GM18517 (cell line): ENCODE measurements around the gene SRSF12.

Experiments used
- ATAC-seq: cut with Tn5 transposase; IDR thresholded peaks from one replicate; pipeline ENCODE4 v1.9.1; 2021; ENCODE audit warnings: mild to moderate bottlenecking, moderate library complexity; ENCODE audit not compliant: unreplicated experiment

Gene SRSF12

GRCh38 chr6:89117211-89118108 is at the start of gene SRSF12:
Gene SRSF12 (minus strand): TSS chr6:89118071. CDS start chr6:89117887, 184 bp downstream.
- ATAC-seq = peak; percentile 52

- no peak for ATAC-seq
These were observed 44.1 kb upstream of the SRSF12 start for GRCh38 chr6:89162047-89162371.

DNA sequence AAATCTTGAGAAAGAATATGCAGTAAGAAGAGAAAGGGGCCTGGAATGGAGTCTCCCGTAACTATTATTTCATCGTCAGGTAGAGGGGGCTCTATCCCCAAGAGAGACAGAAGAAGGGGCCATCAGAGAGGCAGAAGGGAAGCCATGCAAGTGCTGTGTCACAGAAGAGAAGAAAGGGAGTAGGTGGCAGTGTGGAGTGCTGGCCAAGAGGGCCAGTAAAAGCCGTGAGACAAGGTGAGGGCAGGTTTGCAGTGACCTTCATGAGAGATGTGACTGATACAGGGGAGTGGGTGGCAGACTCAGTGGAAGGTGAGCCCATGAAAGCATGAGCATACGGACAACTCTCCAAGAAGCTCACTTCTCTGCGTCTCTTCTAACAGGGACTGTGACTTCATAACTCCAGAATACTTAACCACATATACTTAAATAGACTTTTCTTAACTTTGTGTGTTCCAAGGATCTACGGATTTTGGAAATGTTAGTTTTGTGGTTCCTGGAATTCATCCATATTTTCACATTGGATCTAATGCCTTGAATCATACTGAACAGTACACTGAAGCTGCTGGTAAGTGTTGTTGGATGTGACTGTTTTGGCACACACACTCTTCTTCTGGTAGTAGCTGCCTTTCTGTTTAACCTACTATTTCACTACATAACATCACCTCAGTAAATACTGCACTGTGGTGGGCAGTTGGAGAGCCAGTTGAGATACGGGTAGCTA is 43.6 kb upstream of the SRSF12 start:
- no peak for ATAC-seq

DNA sequence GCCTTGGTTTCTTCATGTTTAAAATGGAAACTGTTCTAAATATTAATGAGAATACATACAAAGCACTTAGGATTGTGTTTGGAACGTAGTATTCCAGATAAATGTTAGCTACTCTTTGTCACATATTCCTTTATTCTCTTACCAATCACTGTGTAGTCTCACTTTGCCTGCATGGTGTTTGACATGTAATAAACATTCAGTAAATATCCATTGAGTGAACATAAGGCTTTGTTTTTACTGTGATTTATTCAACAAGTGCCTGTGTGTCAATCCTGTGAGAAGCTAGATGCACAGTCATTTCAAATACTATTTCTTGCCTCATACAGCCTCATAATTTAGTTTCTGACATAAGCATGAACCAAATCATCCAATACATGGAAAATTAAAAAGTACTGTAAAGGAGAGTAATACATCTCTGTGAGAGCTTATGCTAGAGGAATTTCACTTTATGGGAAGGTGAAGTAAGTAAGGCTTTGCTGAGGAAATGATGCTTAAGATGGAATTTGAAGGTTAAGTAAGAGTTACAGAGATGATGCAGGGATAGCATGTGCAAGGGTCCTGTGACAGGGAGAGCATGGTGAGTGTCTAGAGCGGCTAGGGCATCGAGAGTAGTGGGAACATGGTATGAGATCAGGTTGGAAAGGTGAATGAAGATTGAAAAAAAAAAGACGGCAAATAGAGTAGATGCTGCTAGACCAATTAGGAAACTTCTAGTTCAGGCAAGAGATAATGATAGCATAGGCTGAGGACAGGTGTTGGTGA is 42.6 kb upstream of the SRSF12 start:
- ATAC-seq = no peak

GRCh38 chr6:89154131-89154530 is 36.3 kb upstream of the SRSF12 start:
- ATAC-seq = no peak

DNA sequence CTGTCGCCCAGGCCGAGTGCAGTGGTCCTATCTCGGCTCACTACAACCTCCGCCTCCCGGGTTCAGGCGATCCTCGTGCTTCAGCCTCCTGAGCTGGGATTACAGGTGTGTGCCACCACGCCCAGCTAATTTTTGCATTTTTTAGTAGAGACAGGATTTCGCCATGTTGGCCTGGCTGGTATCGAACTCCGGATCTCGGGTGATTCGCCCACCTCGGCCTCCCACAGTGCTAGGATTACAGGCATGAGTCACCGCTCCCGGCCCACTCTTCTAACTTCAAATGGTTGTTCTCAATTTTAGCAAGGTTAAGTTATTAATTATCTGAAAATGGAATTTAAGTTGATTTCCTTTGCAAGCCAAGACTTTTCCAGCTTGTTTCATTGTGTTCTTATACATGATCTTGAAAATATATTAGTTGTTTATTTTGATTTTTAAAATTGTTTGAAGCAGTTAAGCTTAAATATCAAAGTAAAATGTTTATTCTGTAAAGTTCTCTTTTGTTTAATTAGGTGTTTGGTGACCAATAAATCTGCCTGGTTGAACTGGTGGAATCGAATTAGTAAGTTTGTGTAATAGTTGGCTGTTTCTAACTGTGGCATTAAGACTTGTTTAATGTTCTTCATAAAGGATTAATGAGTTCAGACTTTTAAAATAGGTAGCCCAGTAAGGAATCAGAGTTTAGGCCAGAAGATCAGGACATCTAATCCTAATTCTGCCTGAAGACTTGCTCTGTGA is 30.3 kb upstream of the SRSF12 start:
- no peak for ATAC-seq

GRCh38 chr6:89146718-89147700 is 29.1 kb upstream of the SRSF12 start:
- ATAC-seq = peak; percentile 27

DNA sequence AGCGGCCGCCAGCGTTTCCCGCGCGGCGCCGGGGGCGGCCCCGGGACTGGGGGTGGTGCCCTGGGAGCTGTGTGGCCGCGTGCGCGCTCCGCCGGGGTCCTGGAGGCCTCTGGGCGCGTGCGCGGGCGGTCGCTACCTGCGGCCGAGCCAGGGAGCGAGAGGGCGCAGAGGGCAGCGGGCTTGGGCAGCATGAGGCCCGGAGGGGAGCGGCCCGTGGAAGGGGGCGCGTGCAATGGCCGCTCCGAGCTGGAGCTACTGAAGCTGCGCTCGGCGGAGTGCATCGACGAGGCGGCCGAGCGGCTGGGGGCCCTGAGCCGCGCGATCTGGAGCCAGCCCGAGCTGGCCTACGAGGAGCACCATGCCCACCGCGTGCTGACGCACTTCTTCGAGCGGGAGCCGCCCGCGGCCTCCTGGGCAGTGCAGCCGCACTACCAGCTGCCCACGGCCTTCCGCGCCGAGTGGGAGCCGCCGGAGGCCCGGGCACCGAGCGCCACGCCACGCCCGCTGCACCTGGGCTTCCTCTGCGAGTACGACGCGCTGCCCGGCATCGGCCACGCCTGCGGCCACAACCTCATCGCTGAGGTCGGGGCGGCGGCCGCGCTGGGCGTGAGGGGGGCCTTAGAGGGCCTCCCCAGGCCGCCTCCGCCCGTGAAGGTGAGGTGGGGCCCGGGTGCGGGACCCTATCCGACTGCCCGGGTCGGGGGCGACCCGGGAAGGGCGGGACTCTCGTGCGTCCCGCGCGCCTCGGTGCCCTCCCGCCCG is 28.3 kb upstream of the SRSF12 start, which contains the start of gene PM20D2:
TSS of gene PM20D2 (plus strand) at position 100 of the 762 bp plus-strand sequence. CDS start at position 190, 90 bp downstream.
- peak; percentile 54 for ATAC-seq

DNA sequence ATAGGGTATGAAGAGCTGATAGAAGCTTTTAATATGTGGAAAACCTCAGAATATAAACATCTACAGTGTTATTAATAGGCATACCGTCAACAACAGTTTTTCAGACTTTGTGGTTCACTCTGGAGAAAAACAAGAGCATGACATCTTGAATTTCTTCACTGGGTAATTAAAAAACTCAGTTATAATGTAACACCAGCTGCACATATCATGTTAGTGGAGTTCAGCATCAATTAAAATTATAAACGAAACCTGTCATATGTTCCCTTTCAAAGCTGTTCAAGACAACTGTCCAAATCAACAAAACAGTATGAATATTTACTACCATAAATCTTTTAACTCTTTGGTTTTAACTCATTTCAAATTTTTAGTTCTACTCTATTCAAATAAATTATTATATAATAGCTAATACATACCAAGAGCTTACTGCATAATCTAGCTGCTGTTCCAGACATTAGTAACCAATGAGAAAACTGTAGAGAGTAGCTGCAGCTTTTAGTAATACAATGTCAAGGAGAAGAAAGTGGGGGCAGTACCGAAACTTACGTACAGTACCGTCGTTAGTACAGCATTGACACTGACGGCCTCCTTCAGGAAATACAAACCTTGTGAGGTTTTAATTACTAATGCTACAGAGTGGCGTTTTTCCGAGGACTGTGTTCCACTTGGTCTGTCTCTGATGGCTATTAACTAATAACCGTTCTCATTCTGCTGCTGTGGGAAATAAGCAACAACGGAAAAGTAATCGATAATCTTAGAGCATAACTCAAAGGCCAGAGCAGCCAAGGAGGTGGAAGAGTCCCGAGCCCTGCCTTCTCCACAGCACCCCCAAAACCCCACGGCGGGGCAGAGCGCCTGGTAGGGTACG is 27.5 kb upstream of the SRSF12 start:
- peak; percentile 58 for ATAC-seq

GRCh38 chr6:89144354-89144906 is 26.6 kb upstream of the SRSF12 start:
- peak; percentile 47 for ATAC-seq

DNA sequence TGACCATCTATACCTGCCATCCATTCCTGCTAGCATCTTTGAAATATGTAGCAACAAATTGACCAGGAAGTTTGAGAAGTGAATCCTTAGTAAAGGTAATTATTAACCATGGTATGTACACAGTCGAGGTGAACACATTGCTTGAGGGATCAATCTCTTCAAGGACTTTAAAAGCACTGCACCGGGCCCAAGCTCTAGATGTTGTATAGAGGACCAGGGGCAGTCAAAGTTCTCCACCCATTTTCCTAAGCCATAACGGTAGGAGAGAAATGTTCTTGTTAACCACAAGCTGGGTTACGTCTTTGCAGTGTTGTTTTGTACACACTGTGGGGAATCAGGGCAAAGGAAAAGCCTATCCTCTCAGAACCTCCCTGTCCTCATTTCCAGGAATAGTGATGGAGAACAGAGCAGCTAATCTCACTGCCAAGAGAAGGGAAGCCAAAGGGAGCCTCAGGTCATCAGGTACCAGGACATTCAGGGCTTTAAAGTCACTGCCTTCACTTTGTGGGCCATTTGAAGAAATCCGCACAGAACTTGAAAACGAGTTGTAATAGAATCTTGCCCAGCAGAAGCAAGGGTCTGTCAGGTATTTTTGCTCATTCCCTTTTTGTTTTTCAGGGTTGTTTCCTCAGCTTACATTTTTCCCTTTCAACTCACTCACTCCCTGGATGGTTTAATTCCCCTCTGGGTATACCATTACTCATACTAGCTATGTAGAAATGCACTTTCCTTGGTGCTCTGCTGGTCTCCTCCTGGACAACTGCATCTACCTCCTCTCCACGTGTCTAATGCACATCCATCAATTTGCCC is 22.7 kb upstream of the SRSF12 start:
- ATAC-seq = no peak

- no peak for ATAC-seq
These were observed 21.9 kb upstream of the SRSF12 start for GRCh38 chr6:89139509-89140346.

DNA sequence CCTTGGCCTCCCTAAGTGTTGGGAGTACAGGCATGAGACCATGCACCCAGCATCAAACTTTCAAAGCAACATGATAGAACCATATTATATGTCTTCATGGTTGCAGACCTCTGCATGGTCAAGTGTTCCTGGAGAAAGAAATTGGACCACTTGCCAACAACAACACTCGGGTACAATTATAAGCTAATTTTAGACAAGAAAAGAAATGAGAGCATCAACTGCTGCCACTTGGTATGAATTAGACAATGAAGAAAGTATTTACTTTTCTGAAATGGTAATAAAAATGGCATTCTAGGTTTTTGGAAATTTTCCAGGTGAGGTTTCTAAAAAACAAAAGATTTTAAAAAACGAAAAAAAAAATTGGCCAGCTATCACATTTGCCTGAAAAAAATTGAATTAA is 20.3 kb upstream of the SRSF12 start:
- no peak for ATAC-seq

- ATAC-seq = no peak
These were observed 16.9 kb upstream of the SRSF12 start for GRCh38 chr6:89134723-89135122.

DNA sequence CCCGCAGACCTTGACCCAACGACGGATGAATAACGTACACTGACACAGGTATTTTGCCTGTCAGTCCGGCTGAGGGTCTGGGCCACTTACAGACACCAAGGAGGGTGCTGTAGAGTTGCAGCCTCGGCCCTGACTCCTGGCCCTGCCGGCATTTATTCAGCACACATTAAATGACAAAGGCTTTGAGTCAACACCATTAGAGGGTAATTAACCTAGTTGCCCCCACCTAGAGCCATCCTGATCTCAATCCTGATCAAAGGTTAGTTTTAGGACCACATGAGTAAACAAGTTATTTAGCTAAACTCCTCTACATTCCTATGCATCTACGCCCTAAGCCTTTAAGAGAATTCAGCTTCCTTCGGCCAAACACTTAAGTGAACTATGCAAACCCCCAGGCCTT is 16.1 kb upstream of the SRSF12 start:
- no peak for ATAC-seq

DNA sequence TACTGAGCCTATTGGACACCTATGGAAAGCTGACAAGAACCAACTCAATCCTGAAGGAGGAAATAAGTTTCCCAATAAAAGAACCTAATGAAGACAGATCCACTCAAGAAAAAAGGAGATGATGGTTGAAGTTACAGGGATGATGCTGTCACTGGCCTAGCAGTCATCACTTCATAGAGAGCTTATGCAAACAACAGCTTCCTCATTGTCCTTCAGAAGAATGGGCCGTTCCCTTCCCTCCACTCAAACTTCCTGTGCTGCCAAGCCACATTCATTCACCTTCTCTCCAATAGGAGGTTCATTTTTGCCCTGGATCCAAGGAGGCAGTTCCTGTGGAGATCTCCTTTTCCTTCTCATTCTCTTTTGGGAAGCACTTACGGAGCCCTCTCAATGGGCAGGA is 14.2 kb upstream of the SRSF12 start:
- no peak for ATAC-seq
